Measurements from ENCODE around the gene DHX58.

GRCh38 chr17:42122371-42123303 lies 10.1 kb upstream of the DHX58 start, which contains the start of gene HSPB9:
- TF ChIP-seq POLR2A (IDR thresholded peaks at IDR 0.05; ENCODE audit: low read depth, low read length) (no peak), POLR2AphosphoS5 (IDR thresholded peaks at IDR 0.05; ENCODE audit: insufficient read depth, low read depth, low read length) (no peak), MAX (IDR thresholded peaks at IDR 0.05; ENCODE audit: insufficient read depth, insufficient read length) (no peak)

Data from endothelial cell of umbilical vein (primary cell).